ENCODE results near the gene KIF24.
"Not testable (repeated sequence)": the region's sequence is repeated elsewhere in the genome, so short reads cannot be mapped to it uniquely, and the experiment has no call there.

DNA sequence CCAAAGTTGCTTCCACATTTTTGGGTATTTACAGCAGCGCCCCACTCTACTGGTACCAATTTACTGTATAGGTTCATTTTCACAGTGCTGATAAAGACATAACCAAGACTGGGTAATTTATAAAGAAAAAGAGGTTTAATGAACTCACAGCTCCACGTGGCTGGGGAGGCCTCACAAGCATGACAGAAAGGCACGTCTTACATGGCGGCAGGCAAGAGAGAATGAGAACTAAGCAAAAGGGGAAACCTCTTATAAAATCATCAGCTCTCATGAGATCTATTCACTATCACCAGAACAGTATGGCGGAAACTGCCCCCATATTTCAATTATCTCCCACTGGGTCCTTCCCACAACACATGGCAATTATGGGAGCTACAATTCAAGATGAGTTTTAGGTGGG lies 39.7 kb upstream of the KIF24 start:
- TF ChIP-seq, protein P1, sequence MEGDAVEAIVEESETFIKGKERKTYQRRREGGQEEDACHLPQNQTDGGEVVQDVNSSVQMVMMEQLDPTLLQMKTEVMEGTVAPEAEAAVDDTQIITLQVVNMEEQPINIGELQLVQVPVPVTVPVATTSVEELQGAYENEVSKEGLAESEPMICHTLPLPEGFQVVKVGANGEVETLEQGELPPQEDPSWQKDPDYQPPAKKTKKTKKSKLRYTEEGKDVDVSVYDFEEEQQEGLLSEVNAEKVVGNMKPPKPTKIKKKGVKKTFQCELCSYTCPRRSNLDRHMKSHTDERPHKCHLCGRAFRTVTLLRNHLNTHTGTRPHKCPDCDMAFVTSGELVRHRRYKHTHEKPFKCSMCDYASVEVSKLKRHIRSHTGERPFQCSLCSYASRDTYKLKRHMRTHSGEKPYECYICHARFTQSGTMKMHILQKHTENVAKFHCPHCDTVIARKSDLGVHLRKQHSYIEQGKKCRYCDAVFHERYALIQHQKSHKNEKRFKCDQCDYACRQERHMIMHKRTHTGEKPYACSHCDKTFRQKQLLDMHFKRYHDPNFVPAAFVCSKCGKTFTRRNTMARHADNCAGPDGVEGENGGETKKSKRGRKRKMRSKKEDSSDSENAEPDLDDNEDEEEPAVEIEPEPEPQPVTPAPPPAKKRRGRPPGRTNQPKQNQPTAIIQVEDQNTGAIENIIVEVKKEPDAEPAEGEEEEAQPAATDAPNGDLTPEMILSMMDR (IDR thresholded peaks at IDR 0.05), result not testable (repeated sequence)
- not testable (repeated sequence) for TF ChIP-seq POLR2AphosphoS5, POLR2A (IDR thresholded peaks at IDR 0.05)
